H9 (cell line): Measurements from ENCODE around the gene GRID1. TPM values are rescaled to one million over a fixed set of nuclear protein-coding genes. Genes with fewer than 3 reads are reported as not detected.

Source experiments
- DNase-seq: peaks from one replicate; pipeline ENCODE4 v3.0.0-alpha.2; 2017
- H2AFZ ChIP-seq: one replicate; pipeline ENCODE4 v1.6.1; 2013; ENCODE audit warnings: mild to moderate bottlenecking, low read length, control low read depth, moderate library complexity
- H2AK5ac ChIP-seq: 2 replicates; pipeline ENCODE4 v1.6.1; 2013; ENCODE audit warnings: low read length, control low read depth, mixed read lengths; ENCODE audit not compliant: insufficient read length
- H2BK120ac ChIP-seq: one replicate; pipeline ENCODE4 v1.6.1; 2013; ENCODE audit warnings: low read depth, mild to moderate bottlenecking, low read length, control low read depth, inconsistent platforms; ENCODE audit not compliant: poor library complexity, severe bottlenecking
- H2BK12ac ChIP-seq: 2 replicates; pipeline ENCODE4 v1.6.1; 2013; ENCODE audit warnings: low read length, control low read depth, mixed read lengths, low read depth; ENCODE audit not compliant: insufficient read length
- H2BK15ac ChIP-seq: 2 replicates; pipeline ENCODE4 v1.6.1; 2013; ENCODE audit warnings: low read depth, low read length, control low read depth
- H2BK20ac ChIP-seq: one replicate; pipeline ENCODE4 v1.6.1; 2013; ENCODE audit warnings: low read depth, mild to moderate bottlenecking, low read length, control low read depth, inconsistent platforms; ENCODE audit not compliant: poor library complexity, severe bottlenecking
- H2BK5ac ChIP-seq: 2 replicates; pipeline ENCODE4 v1.6.1; 2013; ENCODE audit warnings: low read length, control low read depth, mixed read lengths; ENCODE audit not compliant: insufficient read length
- H3K14ac ChIP-seq: 2 replicates; pipeline ENCODE4 v1.6.1; 2013; ENCODE audit warnings: low read length, control low read depth; ENCODE audit not compliant: insufficient read depth
- H3K18ac ChIP-seq: 2 replicates; pipeline ENCODE4 v1.6.1; 2013; ENCODE audit warnings: low read depth, mild to moderate bottlenecking, mixed read lengths, low read length, control low read depth; ENCODE audit not compliant: insufficient read length
- H3K23ac ChIP-seq: 2 replicates; pipeline ENCODE4 v1.6.1; 2013; ENCODE audit warnings: low read length, control low read depth, mixed read lengths, low read depth; ENCODE audit not compliant: insufficient read length
- H3K23me2 ChIP-seq: 2 replicates; pipeline ENCODE4 v1.6.1; 2013; ENCODE audit warnings: low read depth, mild to moderate bottlenecking, mixed read lengths, low read length, control low read depth; ENCODE audit not compliant: insufficient read length, poor library complexity, severe bottlenecking
- H3K27ac ChIP-seq: 2 replicates; pipeline ENCODE4 v1.5.1; 2013; ENCODE audit warnings: low read length, control low read depth, mixed read lengths, low read depth; ENCODE audit not compliant: insufficient read length
- H3K27me3 ChIP-seq: 2 replicates; pipeline ENCODE4 v1.6.1; 2013; ENCODE audit warnings: low read length, control low read depth, inconsistent platforms; ENCODE audit not compliant: insufficient read depth
- H3K4ac ChIP-seq: 2 replicates; pipeline ENCODE4 v1.6.1; 2013; ENCODE audit warnings: low read depth, mild to moderate bottlenecking, control low read depth, inconsistent platforms, low read length, moderate library complexity
- H3K4me1 ChIP-seq: 2 replicates; pipeline ENCODE4 v1.6.1; 2013; ENCODE audit warnings: low read length, control low read depth, inconsistent platforms; ENCODE audit not compliant: insufficient read depth
- H3K4me2 ChIP-seq: 2 replicates; pipeline ENCODE4 v1.6.1; 2013; ENCODE audit warnings: low read length, control low read depth, mixed read lengths; ENCODE audit not compliant: insufficient read length, insufficient read depth
- H3K56ac ChIP-seq: 2 replicates; pipeline ENCODE4 v1.6.1; 2013; ENCODE audit warnings: low read depth, mild to moderate bottlenecking, mixed read lengths, low read length, control low read depth; ENCODE audit not compliant: insufficient read length
- H3K79me1 ChIP-seq: 2 replicates; pipeline ENCODE4 v1.6.1; 2013; ENCODE audit warnings: low read depth, mild to moderate bottlenecking, moderate library complexity, low read length, control low read depth, inconsistent platforms; ENCODE audit not compliant: insufficient read depth, poor library complexity, severe bottlenecking
- H3K79me2 ChIP-seq: 2 replicates; pipeline ENCODE4 v1.6.1; 2013; ENCODE audit warnings: low read length, control low read depth, inconsistent platforms; ENCODE audit not compliant: insufficient read depth
- H3K9ac ChIP-seq: 2 replicates; pipeline ENCODE4 v1.6.1; 2013; ENCODE audit warnings: low read length, control low read depth, mixed read lengths; ENCODE audit not compliant: insufficient read length; ENCODE audit errors: extremely low read depth
- H3K9me3 ChIP-seq: one replicate; pipeline ENCODE4 v1.6.1; 2013; ENCODE audit warnings: low read depth, low read length, inconsistent platforms; ENCODE audit not compliant: control insufficient read depth
- H3T11ph ChIP-seq: one replicate; pipeline ENCODE4 v1.6.1; 2013; ENCODE audit warnings: mild to moderate bottlenecking, low read length, control low read depth, inconsistent platforms
- H4K20me1 ChIP-seq: one replicate; pipeline ENCODE4 v1.6.1; 2013; ENCODE audit not compliant: control insufficient read depth, insufficient read length, insufficient read depth
- H4K5ac ChIP-seq: 2 replicates; pipeline ENCODE4 v1.6.1; 2013; ENCODE audit warnings: low read depth, mild to moderate bottlenecking, mixed read lengths, low read length, control low read depth; ENCODE audit not compliant: insufficient read length
- H4K8ac ChIP-seq: replicated peaks from 2 replicates; pipeline ENCODE4 v1.6.1; 2013; ENCODE audit warnings: low read length, control low read depth, mixed read lengths, low read depth; ENCODE audit not compliant: insufficient read length
- H4K91ac ChIP-seq: 2 replicates; pipeline ENCODE4 v1.6.1; 2013; ENCODE audit warnings: low read depth, mild to moderate bottlenecking, moderate library complexity, mixed read lengths, low read length, control low read depth; ENCODE audit not compliant: insufficient read length
- H3K27ac Mint-ChIP-seq, 3 experiments: 2 replicates in 2 of 3; 3 replicates in 1 of 3; pipeline ENCODE4 v1.8.0; 2020 to 2021; ENCODE audit warnings: mixed read lengths in 3 of 3, mild to moderate bottlenecking in 1 of 3, moderate library complexity in 1 of 3
- H3K27me3 Mint-ChIP-seq: 2 replicates; pipeline ENCODE4 v1.8.0; 2021; ENCODE audit warnings: low read depth, mild to moderate bottlenecking, moderate library complexity, mixed read lengths
- H3K36me3 Mint-ChIP-seq, 3 experiments: 2 replicates in 2 of 3; 3 replicates in 1 of 3; pipeline ENCODE4 v1.8.0; 2020 to 2021; ENCODE audit warnings: low read depth in 3 of 3, mixed read lengths in 3 of 3; ENCODE audit not compliant: insufficient read depth in 1 of 3
- H3K4me1 Mint-ChIP-seq, 2 experiments: 2 replicates each; pipeline ENCODE4 v1.8.0; 2020; ENCODE audit warnings: mixed read lengths in 2 of 2
- H3K4me3 Mint-ChIP-seq, 2 experiments: 2 replicates in 1 of 2; 3 replicates in 1 of 2; pipeline ENCODE4 v1.8.0; 2020 to 2021; ENCODE audit warnings: mild to moderate bottlenecking in 2 of 2, mixed read lengths in 2 of 2, moderate library complexity in 1 of 2
- H3K9me3 Mint-ChIP-seq, 2 experiments: 2 replicates in 1 of 2; 3 replicates in 1 of 2; pipeline ENCODE4 v1.8.0; 2020; ENCODE audit warnings: mild to moderate bottlenecking in 2 of 2, mixed read lengths in 2 of 2, moderate library complexity in 1 of 2
- WGBS: extraction: QIAGEN DNeasy Blood & Tissue Kit; methylation state at CpG from one replicate; pipeline ENCODE4 v1.1.7; 2013; ENCODE audit warnings: missing lambda C conversion rate, low lambda C conversion rate, mixed read lengths; ENCODE audit not compliant: insufficient read length; ENCODE audit errors: extremely low coverage; 5-methylcytosine and 5-hydroxymethylcytosine counted together
- total RNA-seq: library from RNA; stranded (reverse); gene quantifications from 2 replicates; pipeline ENCODE4 v1.2.1, GENCODE V29; 2021
- TF ChIP-seq, protein P1 (sequence below): fragments of 200-600 bp; sonication (generic); conservative IDR thresholded peaks from 3 replicates; pipeline ENCODE4 v1.8.0; 2021; ENCODE audit warnings: antibody characterized with exemption, mild to moderate bottlenecking

The GRID1 gene
- total RNA-seq, 1 experiment from 2014 or later: 0.35 TPM

DNA sequence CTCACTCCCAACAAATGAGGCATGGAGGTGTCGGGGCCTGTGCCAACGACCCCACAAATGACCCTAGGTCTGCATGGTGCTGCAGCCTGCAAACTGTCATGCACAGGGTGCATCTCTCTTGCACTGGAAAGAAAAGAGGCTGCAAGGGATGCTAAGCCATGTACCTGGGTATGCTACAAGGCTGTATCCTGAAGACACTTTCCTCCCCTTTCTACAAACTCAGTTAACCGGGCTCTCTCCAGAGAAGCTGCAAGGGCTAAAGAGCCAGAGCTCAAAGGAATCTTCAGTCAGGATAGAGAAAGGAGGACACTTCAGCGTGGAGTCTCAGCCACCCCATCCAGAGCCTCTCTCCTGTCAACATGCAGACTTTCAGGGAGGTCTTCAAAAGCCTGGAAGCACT is 449.0 kb downstream of the GRID1 start:
- Histone ChIP-seq H3K27me3 (no peaks in the 10 kb centered on the region), H3K9me3 (no peaks in the 10 kb centered on the region), H4K5ac (no peak overlapping the region), H3K14ac (no peak overlapping the region), H2BK12ac (no peak overlapping the region), H3K79me1 (no peaks in the 10 kb centered on the region), H4K91ac (no peak overlapping the region), H3K79me2 (no peaks in the 10 kb centered on the region), H3K4ac (no peak overlapping the region), H3K27ac (no peak overlapping the region), H3K23ac (no peak overlapping the region), H2BK120ac (no peak overlapping the region), H4K8ac (no peak overlapping the region), H4K20me1 (no peaks in the 10 kb centered on the region), H3K4me2 (no peak overlapping the region), H3K23me2 (no peaks in the 10 kb centered on the region), H2BK20ac (no peak overlapping the region), H3K4me1 (peaks cover 3% of the 10 kb centered on the region; the same call in 1 of the 2 replicates), H3T11ph (no peak overlapping the region), H3K18ac (no peak overlapping the region), H3K56ac (no peak overlapping the region), H3K9ac (no peak overlapping the region), H2AFZ (no peak overlapping the region), H2BK15ac (no peak overlapping the region), H2AK5ac (no peak overlapping the region), H2BK5ac (no peak overlapping the region)
- H3K27me3 Mint-ChIP-seq: no peaks in the 10 kb centered on the region; the same call in none of the 2 replicates
- TF ChIP-seq, protein P1, sequence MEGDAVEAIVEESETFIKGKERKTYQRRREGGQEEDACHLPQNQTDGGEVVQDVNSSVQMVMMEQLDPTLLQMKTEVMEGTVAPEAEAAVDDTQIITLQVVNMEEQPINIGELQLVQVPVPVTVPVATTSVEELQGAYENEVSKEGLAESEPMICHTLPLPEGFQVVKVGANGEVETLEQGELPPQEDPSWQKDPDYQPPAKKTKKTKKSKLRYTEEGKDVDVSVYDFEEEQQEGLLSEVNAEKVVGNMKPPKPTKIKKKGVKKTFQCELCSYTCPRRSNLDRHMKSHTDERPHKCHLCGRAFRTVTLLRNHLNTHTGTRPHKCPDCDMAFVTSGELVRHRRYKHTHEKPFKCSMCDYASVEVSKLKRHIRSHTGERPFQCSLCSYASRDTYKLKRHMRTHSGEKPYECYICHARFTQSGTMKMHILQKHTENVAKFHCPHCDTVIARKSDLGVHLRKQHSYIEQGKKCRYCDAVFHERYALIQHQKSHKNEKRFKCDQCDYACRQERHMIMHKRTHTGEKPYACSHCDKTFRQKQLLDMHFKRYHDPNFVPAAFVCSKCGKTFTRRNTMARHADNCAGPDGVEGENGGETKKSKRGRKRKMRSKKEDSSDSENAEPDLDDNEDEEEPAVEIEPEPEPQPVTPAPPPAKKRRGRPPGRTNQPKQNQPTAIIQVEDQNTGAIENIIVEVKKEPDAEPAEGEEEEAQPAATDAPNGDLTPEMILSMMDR: no peak
- DNase-seq: no peak
- H3K27ac Mint-ChIP-seq: no peak overlapping the region
- WGBS: no CpG with 5 or more reads among the region's 4 CpGs
- H3K9me3 Mint-ChIP-seq: no peaks in the 10 kb centered on the region
- H3K4me3 Mint-ChIP-seq: no peak overlapping the region
- no peaks in the 10 kb centered on the region for H3K36me3 Mint-ChIP-seq
- peaks cover 11 to 17% of the 10 kb centered on the region in 2 experiments for H3K4me1 Mint-ChIP-seq
